Osteoblast (primary cell): ENCODE results near the gene JMJD1C. TPM values are rescaled to one million over a fixed set of nuclear protein-coding genes. Genes with fewer than 3 reads are reported as not detected.

Experiments
- DNase-seq: peaks from one replicate; pipeline ENCODE4 v3.0.0; 2011; ENCODE audit warnings: low spot score, mixed read lengths; ENCODE audit not compliant: insufficient read length; ENCODE audit errors: missing footprints
- H2AFZ ChIP-seq: 2 replicates; pipeline ENCODE4 v1.6.0; 2011; ENCODE audit warnings: mild to moderate bottlenecking, low read length
- H3K27ac ChIP-seq: 2 replicates; pipeline ENCODE4 v1.5.1; 2011; ENCODE audit warnings: mild to moderate bottlenecking, low read depth, low read length, moderate library complexity
- H3K27me3 ChIP-seq: 2 replicates; pipeline ENCODE4 v1.6.0; 2012; ENCODE audit warnings: mild to moderate bottlenecking, control low read depth, inconsistent platforms, low read length, moderate library complexity; ENCODE audit not compliant: insufficient read depth
- H3K36me3 ChIP-seq: 2 replicates; pipeline ENCODE4 v1.5.1; 2011; ENCODE audit warnings: mild to moderate bottlenecking, low read length, control low read depth, moderate library complexity; ENCODE audit not compliant: insufficient read depth
- H3K4me1 ChIP-seq: 2 replicates; pipeline ENCODE4 v1.5.1; 2011; ENCODE audit warnings: mild to moderate bottlenecking, low read length, control low read depth, moderate library complexity; ENCODE audit not compliant: insufficient read depth
- H3K4me2 ChIP-seq: 2 replicates; pipeline ENCODE4 v1.6.0; 2011; ENCODE audit warnings: mild to moderate bottlenecking, low read length; ENCODE audit not compliant: insufficient read depth
- H3K4me3 ChIP-seq: fragments of 200-600 bp; sonication (generic); 3 replicates; pipeline ENCODE4 v1.5.1; 2012; ENCODE audit warnings: mild to moderate bottlenecking, low read length, inconsistent platforms; ENCODE audit not compliant: insufficient read depth
- H3K79me2 ChIP-seq: 2 replicates; pipeline ENCODE4 v1.6.0; 2012; ENCODE audit warnings: mild to moderate bottlenecking, low read length, control low read depth, inconsistent platforms; ENCODE audit not compliant: insufficient read depth
- H3K9me3 ChIP-seq: 2 replicates; pipeline ENCODE4 v1.5.1; 2011; ENCODE audit warnings: low read depth, low read length, control low read depth
- H4K20me1 ChIP-seq: 2 replicates; pipeline ENCODE4 v1.6.0; 2012; ENCODE audit warnings: mild to moderate bottlenecking, low read length, control low read depth; ENCODE audit not compliant: insufficient read depth
- total RNA-seq: library from RNA; depleted of rRNA; stranded (reverse); fragments of >200 nt; gene quantifications from 2 replicates; pipeline ENCODE4 v1.2.3, GENCODE V29; 2012
- TF ChIP-seq, protein P1 (sequence below): IDR thresholded peaks from 2 replicates; pipeline ENCODE4 v1.5.1; 2011; ENCODE audit warnings: mild to moderate bottlenecking, low read depth, low read length, moderate library complexity; ENCODE audit errors: extremely low read depth

The JMJD1C gene, protein sequence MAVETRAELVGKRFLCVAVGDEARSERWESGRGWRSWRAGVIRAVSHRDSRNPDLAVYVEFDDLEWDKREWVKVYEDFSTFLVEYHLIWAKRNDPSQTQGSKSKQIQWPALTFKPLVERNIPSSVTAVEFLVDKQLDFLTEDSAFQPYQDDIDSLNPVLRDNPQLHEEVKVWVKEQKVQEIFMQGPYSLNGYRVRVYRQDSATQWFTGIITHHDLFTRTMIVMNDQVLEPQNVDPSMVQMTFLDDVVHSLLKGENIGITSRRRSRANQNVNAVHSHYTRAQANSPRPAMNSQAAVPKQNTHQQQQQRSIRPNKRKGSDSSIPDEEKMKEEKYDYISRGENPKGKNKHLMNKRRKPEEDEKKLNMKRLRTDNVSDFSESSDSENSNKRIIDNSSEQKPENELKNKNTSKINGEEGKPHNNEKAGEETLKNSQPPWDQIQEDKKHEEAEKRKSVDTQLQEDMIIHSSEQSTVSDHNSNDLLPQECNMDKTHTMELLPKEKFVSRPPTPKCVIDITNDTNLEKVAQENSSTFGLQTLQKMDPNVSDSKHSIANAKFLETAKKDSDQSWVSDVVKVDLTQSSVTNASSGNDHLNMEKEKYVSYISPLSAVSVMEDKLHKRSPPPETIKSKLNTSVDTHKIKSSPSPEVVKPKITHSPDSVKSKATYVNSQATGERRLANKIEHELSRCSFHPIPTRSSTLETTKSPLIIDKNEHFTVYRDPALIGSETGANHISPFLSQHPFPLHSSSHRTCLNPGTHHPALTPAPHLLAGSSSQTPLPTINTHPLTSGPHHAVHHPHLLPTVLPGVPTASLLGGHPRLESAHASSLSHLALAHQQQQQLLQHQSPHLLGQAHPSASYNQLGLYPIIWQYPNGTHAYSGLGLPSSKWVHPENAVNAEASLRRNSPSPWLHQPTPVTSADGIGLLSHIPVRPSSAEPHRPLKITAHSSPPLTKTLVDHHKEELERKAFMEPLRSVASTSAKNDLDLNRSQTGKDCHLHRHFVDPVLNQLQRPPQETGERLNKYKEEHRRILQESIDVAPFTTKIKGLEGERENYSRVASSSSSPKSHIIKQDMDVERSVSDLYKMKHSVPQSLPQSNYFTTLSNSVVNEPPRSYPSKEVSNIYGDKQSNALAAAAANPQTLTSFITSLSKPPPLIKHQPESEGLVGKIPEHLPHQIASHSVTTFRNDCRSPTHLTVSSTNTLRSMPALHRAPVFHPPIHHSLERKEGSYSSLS (N-terminal part only)
- total RNA-seq, result 92.6 and 105 TPM in 2 replicates

DNA sequence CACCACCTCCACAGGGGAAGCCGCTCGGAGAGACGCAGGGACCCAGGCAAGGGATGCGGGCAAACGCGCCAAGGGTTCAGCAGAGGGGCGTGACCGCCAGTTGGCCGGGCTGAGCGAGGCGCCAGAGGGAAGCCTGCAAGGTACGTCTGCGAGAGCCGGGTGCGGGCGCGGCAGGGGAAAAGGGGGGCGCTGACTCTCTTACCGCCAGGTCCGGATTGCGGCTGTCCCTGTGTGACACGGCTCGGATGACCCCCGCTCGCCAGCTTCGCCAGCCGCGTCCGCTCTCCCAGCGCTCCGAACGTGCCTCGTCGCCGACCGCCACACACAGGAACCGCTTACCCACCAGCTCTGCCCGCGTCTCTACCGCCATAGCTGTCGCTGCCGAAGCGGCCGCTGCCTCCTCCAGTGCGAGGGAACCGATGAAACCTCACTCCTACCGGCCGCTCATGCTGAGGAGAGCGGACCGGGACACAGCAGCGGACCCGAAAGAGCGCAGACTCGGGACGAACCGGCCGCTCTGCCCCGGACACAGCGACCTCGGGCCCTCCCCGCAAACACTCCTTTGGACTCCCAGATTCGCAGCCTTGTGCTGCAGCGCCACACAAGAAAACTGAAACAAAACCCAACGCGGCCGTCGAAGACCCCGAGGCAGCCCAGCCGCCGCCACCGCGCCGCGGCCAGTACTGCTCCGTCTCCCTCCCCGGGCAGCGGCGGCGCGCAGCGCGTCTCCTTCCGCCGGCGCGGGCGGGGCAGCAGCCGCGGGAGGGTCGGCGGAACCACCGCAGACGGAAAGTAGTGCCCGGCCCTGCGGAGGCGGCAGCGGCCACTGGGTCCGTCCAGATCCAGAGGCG is at the start of gene JMJD1C:
Gene JMJD1C, minus strand, starts transcription at position 685 of the 851 bp plus-strand sequence. Its CDS starts 315 bp downstream, at position 370.
- Histone ChIP-seq H3K4me1 (peaks cover 24% of the 10 kb centered on the region), H3K4me2 (peak within 1 kb of the TSS; percentile 95), H3K9me3 (no peaks in the 10 kb centered on the region), H4K20me1 (peaks cover 7% of the 10 kb centered on the region), H2AFZ (peak within 1 kb of the TSS; percentile 81), H3K79me2 (peaks cover 88% of the 10 kb centered on the region), H3K27me3 (no peaks in the 10 kb centered on the region), H3K36me3 (no peaks in the 10 kb centered on the region), H3K27ac (peak within 1 kb of the TSS; percentile 90), H3K4me3 (peak within 1 kb of the TSS; percentile 95)
- TF ChIP-seq, protein P1, sequence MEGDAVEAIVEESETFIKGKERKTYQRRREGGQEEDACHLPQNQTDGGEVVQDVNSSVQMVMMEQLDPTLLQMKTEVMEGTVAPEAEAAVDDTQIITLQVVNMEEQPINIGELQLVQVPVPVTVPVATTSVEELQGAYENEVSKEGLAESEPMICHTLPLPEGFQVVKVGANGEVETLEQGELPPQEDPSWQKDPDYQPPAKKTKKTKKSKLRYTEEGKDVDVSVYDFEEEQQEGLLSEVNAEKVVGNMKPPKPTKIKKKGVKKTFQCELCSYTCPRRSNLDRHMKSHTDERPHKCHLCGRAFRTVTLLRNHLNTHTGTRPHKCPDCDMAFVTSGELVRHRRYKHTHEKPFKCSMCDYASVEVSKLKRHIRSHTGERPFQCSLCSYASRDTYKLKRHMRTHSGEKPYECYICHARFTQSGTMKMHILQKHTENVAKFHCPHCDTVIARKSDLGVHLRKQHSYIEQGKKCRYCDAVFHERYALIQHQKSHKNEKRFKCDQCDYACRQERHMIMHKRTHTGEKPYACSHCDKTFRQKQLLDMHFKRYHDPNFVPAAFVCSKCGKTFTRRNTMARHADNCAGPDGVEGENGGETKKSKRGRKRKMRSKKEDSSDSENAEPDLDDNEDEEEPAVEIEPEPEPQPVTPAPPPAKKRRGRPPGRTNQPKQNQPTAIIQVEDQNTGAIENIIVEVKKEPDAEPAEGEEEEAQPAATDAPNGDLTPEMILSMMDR, result no peak
- DNase-seq, result peak; percentile 93

DNA sequence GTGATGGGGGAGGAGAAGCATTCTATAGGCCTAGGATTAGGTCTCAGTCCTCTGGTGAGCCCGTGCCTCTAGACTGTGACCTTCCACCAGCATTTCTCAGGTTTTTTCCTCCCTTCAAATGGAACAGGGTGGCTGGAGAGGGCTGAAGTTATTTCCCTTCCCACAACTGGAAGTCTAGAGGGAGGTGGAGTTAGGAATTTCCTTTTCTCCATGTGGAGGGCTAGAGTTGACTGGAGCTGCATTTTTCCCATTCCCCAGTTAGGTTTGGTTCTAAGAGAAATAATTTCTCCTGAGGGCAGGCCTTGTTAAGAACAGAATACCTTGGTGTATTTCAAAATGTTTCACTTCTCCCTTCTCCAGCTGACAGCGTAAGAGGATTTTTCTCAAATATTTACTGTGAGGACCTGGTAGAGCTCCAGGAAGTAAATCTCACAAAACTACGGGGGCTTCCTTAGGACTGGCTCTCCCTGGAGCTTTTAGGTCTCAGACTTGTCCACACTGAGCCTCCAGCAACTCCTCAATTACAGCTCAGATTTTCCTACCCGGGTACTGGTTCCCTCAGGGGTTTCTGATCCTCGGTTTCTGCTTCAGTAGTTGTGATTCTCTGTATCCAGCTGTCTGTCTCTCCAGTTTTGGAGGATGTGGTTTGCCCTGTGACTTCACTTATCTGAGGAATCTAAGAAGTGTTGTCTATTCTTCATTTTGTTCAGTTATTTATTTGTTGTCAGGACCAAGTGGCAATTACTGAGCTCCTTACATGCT is 49.4 kb upstream of the JMJD1C start:
- Histone ChIP-seq H3K79me2 (peaks cover 97% of the 10 kb centered on the region), H3K36me3 (no peaks in the 10 kb centered on the region), H3K4me2 (peak overlapping the region; percentile 78), H3K27ac (peak overlapping the region; percentile 87), H3K27me3 (no peaks in the 10 kb centered on the region), H2AFZ (peak overlapping the region; percentile 37), H4K20me1 (peaks cover 7% of the 10 kb centered on the region), H3K4me3 (peak overlapping the region; percentile 52), H3K9me3 (no peaks in the 10 kb centered on the region), H3K4me1 (peaks cover 19% of the 10 kb centered on the region)
- TF ChIP-seq, protein P1, result no peak
- no peak for DNase-seq

DNA sequence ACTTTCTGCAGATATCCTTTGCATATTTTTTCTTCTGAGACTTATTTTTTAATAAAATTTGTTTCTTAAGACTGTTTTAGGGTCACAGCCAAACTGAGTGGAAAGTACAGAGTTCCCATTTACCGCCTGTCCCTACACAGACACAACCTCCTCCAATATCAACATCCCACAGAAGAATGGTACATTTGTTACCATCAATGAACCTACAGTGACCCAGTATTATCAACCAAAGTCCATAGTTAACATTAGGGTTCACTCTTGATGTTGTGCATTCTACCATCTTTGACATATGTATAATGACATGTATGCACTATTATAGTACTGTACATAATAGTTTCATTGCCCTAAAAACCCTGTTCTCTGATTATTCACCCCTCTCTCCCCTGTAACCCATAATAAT is 40.8 kb upstream of the JMJD1C start:
- Histone ChIP-seq H3K27me3 (no peaks in the 10 kb centered on the region), H2AFZ (no peak overlapping the region), H3K9me3 (no peaks in the 10 kb centered on the region), H3K4me3 (no peak overlapping the region), H4K20me1 (no peaks in the 10 kb centered on the region), H3K27ac (no peak overlapping the region), H3K79me2 (peaks cover 92% of the 10 kb centered on the region), H3K36me3 (no peaks in the 10 kb centered on the region), H3K4me2 (no peak overlapping the region), H3K4me1 (no peaks in the 10 kb centered on the region)
- no peak for DNase-seq
- TF ChIP-seq, protein P1, result no peak
